Neural cell (in vitro differentiated cells): ENCODE measurements around the gene MIXL1. TPM values are rescaled to one million over a fixed set of nuclear protein-coding genes. Genes with fewer than 3 reads are reported as not detected.

ENCODE experiments used
- H2AFZ ChIP-seq: fragments of 200-600, 300-800 bp; sonication (generic), shearing (Covaris generic); 2 replicates; pipeline ENCODE4 v1.6.0; 2014; ENCODE audit warnings: low read depth, mild to moderate bottlenecking, antibody characterized with exemption, low read length, moderate library complexity
- H3F3A ChIP-seq: fragments of 200-600 bp; shearing (Covaris generic); 2 replicates; pipeline ENCODE4 v1.6.1; 2016; ENCODE audit warnings: mild to moderate bottlenecking, moderate library complexity, mixed read lengths, antibody characterized with exemption, low read length; ENCODE audit not compliant: insufficient read depth, poor library complexity, severe bottlenecking
- H3K27ac ChIP-seq: fragments of 200-600, 300-800 bp; sonication (generic), shearing (Covaris generic); 2 replicates; pipeline ENCODE4 v1.5.1; 2014; ENCODE audit warnings: mild to moderate bottlenecking, low read length, moderate library complexity
- H3K27me3 ChIP-seq: fragments of 300-800, 200-600 bp; sonication (generic), shearing (Covaris generic); 2 replicates; pipeline ENCODE4 v1.6.0; 2014; ENCODE audit warnings: mild to moderate bottlenecking, low read depth, low read length, moderate library complexity; ENCODE audit not compliant: insufficient read depth
- H3K36me3 ChIP-seq: fragments of 300-800, 200-600 bp; sonication (generic), shearing (Covaris generic); 2 replicates; pipeline ENCODE4 v1.5.1; 2014; ENCODE audit warnings: mild to moderate bottlenecking, antibody characterized with exemption, low read length, moderate library complexity; ENCODE audit not compliant: insufficient read depth
- H3K4me2 ChIP-seq: fragments of 300-800, 200-600 bp; sonication (generic), shearing (Covaris generic); 2 replicates; pipeline ENCODE4 v1.6.0; 2014; ENCODE audit warnings: mild to moderate bottlenecking, low read length
- H3K4me3 ChIP-seq: fragments of 300-800, 200-600 bp; sonication (generic), shearing (Covaris generic); 2 replicates; pipeline ENCODE4 v1.5.1; 2014; ENCODE audit warnings: mild to moderate bottlenecking, low read length, moderate library complexity
- H3K79me2 ChIP-seq: fragments of 200-600 bp; shearing (Covaris generic); replicated peaks from 2 replicates; pipeline ENCODE4 v1.6.0; 2014; ENCODE audit warnings: mild to moderate bottlenecking, low read length, moderate library complexity; ENCODE audit not compliant: insufficient read depth
- H3K9ac ChIP-seq: fragments of 300-800, 200-600 bp; sonication (generic), shearing (Covaris generic); 2 replicates; pipeline ENCODE4 v1.6.1; 2016; ENCODE audit warnings: mild to moderate bottlenecking, low read length, mixed read lengths
- H3K9me2 ChIP-seq: fragments of 200-600 bp; shearing (Covaris generic); 2 replicates; pipeline ENCODE4 v1.6.1; 2016; ENCODE audit warnings: mild to moderate bottlenecking, low read length, mixed read lengths; ENCODE audit not compliant: insufficient read depth
- H3K9me3 ChIP-seq: fragments of 200-600, 300-800 bp; sonication (generic), shearing (Covaris generic); 2 replicates; pipeline ENCODE4 v1.6.1; 2016; ENCODE audit warnings: mild to moderate bottlenecking, mixed run types, low read length, moderate library complexity, mixed read lengths
- H4K20me1 ChIP-seq: fragments of 200-600 bp; shearing (Covaris generic); 2 replicates; pipeline ENCODE4 v1.6.1; 2016; ENCODE audit warnings: mild to moderate bottlenecking, mixed run types; ENCODE audit not compliant: insufficient read depth
- CTCF ChIP-seq: fragments of 450-650 bp; IDR thresholded peaks from 2 replicates; pipeline ENCODE4 v1.5.1; 2014; ENCODE audit warnings: antibody characterized with exemption, mild to moderate bottlenecking, moderate library complexity; ENCODE audit not compliant: poor library complexity, severe bottlenecking
- EP300 ChIP-seq: fragments of 450-650 bp; conservative IDR thresholded peaks from 2 replicates; pipeline ENCODE4 v1.6.1; 2014; ENCODE audit warnings: antibody characterized with exemption, mild to moderate bottlenecking, moderate library complexity; ENCODE audit not compliant: poor library complexity, severe bottlenecking
- EZH2 ChIP-seq: fragments of 200-600, 300-800 bp; shearing (Covaris generic), sonication (generic); IDR thresholded peaks from 2 replicates; pipeline ENCODE4 v1.6.1; 2014; ENCODE audit warnings: antibody characterized with exemption, low read length, borderline replicate concordance, mild to moderate bottlenecking; ENCODE audit not compliant: insufficient read depth, poor library complexity, severe bottlenecking
- MXI1 ChIP-seq: fragments of 450-650 bp; conservative IDR thresholded peaks from 2 replicates; pipeline ENCODE4 v1.6.1; 2014; ENCODE audit warnings: antibody characterized with exemption, mild to moderate bottlenecking; ENCODE audit not compliant: poor library complexity, severe bottlenecking
- POLR2AphosphoS5 ChIP-seq: IDR thresholded peaks from 2 replicates; pipeline ENCODE4 v1.6.1; 2012
- RAD21 ChIP-seq: fragments of 450-650 bp; conservative IDR thresholded peaks from 2 replicates; pipeline ENCODE4 v1.6.1; 2014; ENCODE audit warnings: antibody characterized with exemption, mild to moderate bottlenecking, moderate library complexity
- REST ChIP-seq: IDR thresholded peaks from 2 replicates; pipeline ENCODE4 v1.6.1; 2012; ENCODE audit warnings: borderline replicate concordance
- SMC3 ChIP-seq: fragments of 450-650 bp; conservative IDR thresholded peaks from 2 replicates; pipeline ENCODE4 v1.6.1; 2014; ENCODE audit warnings: antibody characterized with exemption, mild to moderate bottlenecking, moderate library complexity; ENCODE audit not compliant: poor library complexity
- TAF1 ChIP-seq: IDR thresholded peaks from 2 replicates; pipeline ENCODE4 v1.6.1; 2012; ENCODE audit warnings: low read depth
- polyA plus RNA-seq: library from polyadenylated mRNA; depleted of rRNA; stranded (reverse); fragments of >200 nt; gene quantifications from 2 replicates; pipeline ENCODE4 v1.2.3, GENCODE V29; 2014

Gene MIXL1
- polyA plus RNA-seq, 1 donor from 2014 or later, result not detected

- no peaks in the 10 kb centered on the region for H3K36me3 ChIP-seq
- no peaks in the 10 kb centered on the region for H3K79me2 ChIP-seq
- H3K9me2 ChIP-seq, result no peaks in the 10 kb centered on the region
- H3K9ac ChIP-seq, result no peak overlapping the region
- TF ChIP-seq POLR2AphosphoS5 (no peak), MXI1 (no peak), CTCF (no peak), RAD21 (no peak)
- no peak overlapping the region for H3K4me2 ChIP-seq
- no peaks in the 10 kb centered on the region for H3F3A ChIP-seq
- no peaks in the 10 kb centered on the region for H3K27me3 ChIP-seq
- H3K9me3 ChIP-seq, result no peaks in the 10 kb centered on the region
- H3K27ac ChIP-seq, result no peak overlapping the region
- H4K20me1 ChIP-seq, result no peaks in the 10 kb centered on the region
- no peak overlapping the region for H3K4me3 ChIP-seq
- no peak overlapping the region for H2AFZ ChIP-seq
Measured at GRCh38 chr1:226233293-226233692, 9.8 kb downstream of the MIXL1 start.

- Histone ChIP-seq H3K36me3 (no peaks in the 10 kb centered on the region), H4K20me1 (no peaks in the 10 kb centered on the region), H3K9me2 (no peaks in the 10 kb centered on the region), H3K9ac (no peak overlapping the region), H3K4me2 (no peak overlapping the region), H3K27me3 (no peaks in the 10 kb centered on the region), H3F3A (no peaks in the 10 kb centered on the region), H3K4me3 (no peak overlapping the region), H2AFZ (no peak overlapping the region), H3K79me2 (no peaks in the 10 kb centered on the region), H3K27ac (no peak overlapping the region), H3K9me3 (no peaks in the 10 kb centered on the region)
- TF ChIP-seq CTCF (no peak), POLR2AphosphoS5 (no peak), MXI1 (no peak), TAF1 (no peak), REST (no peak), SMC3 (no peak), EZH2 (no peak), EP300 (no peak), RAD21 (no peak)
Measured at GRCh38 chr1:226233806-226234205, 10.3 kb downstream of the MIXL1 start.
